ENCODE data around the gene OSBPL8.

The OSBPL8 gene

DNA sequence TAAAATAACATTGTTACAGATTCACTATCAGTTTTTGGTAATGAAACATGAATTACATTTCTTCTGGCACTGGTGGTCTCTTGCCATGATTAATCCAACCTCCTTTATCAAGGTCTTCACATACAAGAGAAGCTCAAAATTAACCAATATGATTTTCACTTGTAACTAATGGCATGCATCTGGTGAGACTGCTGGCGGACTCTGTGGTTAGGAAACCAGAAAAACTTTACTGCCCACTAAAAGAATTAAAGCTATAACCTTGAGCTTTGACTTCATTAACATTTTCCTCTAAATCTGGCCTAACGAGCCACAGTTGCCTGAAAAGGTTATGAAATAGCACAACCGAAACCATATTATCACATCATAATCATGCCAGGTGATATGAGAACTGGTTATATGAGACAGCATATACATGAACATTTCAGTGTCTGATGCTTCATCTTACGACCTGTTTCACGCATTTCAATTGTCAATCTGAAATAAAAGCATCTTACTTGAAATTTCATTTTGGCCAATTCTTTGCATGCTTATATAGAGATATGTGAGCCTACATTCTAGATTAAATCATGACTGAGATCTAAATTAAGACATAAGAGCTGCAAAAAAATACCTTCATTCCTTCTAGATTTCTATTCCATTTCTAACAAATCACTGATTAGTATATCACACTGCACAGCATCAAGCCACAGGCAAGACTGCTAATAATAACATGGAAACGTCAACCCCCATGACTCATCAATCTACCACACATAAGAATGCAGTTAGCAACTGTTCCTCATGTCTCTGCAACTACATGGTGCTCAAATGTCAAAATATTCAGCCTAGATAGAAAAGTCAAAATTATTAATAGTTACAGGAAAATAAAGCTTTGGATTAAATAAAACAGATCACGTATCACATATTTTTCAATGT is 89.3 kb downstream of the OSBPL8 start:
- no peak for DNase-seq (ENCODE audit: low read depth in 2 of 2)

DNA sequence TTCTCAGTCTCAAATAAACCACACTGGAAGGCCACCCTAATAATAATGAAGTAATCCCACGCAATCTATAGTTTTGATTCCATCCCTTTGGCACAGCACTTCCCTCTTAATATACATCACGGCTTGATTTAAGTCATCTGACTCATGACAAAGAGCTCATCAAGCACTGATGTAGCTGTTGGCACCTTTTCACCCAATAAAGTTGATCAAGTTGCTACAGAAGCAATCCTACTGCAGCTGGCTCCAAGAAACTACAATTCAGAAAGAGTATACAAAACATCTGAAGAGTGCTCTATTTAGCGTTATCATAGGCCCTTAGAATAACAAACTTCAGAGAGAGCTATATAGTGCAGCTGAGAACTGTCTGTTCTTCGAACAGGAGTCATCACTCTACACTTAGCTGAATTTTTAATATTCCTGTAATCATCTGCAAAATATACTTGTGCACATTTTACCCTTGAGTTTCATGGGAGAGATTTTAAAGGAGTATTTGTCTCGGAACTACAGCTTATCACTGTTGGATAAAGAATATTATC is 94.9 kb downstream of the OSBPL8 start:
- no peak for DNase-seq (ENCODE audit: low read depth in 2 of 2)

DNA sequence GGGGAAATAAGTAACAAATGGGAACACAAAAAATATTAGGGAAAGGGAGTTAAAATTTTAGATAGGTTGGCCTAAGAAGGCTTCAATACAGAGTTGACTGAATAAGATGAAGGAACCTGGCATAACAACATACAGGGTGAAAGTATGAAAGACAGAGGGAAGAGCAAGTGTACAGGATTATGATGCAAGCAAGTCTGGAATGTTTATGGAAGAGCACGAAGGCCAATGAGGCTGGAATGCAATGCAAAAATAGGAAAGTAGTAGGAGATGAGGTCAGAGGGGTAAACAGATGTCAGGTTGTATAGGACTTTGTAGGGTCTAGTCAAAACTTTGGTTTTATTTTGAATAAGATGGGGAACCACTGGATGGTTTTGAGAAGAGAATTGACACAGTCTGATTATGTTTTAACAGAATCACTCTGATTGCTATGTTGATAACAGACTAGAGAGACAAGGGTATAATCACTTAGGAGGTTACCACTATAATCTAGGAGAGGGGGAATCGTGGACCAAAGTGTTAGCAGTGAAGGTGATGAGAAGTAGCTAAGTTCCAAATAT is 96.8 kb downstream of the OSBPL8 start:
- DNase-seq (ENCODE audit: low read depth in 2 of 2), result no peak

DNA sequence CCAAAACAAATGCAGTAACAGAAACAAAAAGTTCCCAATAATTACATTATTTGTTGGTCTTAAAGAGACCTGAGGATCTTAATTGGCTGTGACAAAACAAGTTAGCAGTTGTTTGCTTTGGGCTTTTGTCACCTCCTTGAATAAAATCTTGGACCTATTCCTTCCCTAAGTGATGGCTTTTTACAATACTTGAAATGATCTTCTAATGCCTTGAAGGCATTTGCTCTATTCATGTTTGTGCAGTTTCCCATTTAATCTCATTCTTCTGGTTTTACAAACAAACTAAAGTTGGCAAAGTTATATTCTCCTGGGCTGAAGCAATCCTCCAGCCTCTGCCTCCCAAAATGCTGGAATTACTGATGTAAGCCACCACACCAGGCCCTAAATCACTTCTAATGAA is 98.8 kb downstream of the OSBPL8 start:
- no peak for DNase-seq (ENCODE audit: low read depth in 2 of 2)

DNA sequence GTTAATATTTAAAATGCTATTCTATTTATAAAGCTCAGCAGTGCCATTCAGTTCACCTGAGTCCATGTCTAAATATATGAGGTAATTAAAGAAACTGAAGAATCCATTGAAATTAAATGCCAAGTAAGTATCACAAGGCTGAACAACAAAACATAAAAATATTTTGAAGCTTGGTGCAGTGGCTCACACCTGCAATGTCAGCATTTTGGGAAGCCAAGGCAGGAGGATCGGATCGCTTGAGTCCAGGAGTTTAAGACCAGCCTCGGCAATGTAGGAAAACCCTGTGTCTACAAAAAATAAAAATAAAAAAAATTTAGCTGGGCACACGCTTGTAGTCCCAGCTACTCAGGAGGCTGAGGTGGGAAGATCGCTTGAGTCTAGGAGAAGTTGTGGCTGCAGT is 101.8 kb downstream of the OSBPL8 start:
- no peak for DNase-seq (ENCODE audit: low read depth in 2 of 2)

DNA sequence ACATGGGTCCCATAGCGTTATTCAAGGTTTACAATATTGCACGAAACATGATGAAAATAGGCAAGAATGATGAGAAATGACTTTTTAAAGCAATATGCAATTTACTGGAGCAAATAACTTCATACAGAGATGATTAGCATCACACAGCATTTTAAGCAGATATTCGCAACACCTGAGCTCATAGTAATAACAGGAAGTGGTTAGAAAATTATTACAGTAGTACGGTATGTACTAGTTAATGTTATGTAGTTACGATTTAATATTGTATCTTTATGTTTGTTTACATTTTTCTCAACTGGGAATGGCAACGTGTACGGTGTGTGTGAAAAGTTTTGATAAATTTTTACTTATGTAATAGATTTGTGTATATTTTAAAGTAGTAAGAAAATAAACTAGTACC is 102.6 kb downstream of the OSBPL8 start:
- DNase-seq (ENCODE audit: low read depth in 2 of 2), result no peak

DNA sequence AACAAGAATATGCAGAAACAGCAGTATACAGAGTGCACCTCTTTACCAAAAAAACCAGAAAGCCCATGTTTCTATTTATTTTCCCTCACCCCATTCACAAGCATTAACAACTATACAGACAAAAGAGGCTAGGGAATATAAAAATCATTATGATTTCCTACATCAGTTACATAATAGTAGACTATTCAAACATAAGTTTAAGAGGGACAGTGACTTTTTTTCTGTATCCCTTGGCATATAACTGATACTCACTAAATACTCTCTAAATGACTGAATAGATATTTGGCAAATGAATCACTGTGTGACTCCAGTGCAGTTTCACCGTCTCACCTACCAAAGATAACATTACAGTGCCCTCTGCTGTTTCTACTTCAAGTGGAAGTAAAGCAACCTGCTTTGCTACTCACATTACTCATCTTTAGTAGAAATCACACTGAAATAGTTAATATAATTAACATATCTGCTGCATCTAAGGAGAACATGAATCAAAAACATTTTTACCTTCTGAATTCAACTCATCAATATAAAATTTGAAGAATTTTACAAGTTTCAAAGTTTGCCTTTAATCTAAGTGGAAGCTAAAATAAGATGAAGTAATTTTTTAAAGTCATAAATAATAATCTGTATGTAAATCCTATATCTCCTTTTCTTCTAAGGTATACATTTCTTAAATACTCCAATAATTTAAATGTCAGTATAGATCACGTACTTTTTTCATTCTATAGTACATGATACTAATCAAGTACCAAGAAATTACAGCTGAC is 103.8 kb downstream of the OSBPL8 start:
- no peak for DNase-seq (ENCODE audit: low read depth in 2 of 2)

DNA sequence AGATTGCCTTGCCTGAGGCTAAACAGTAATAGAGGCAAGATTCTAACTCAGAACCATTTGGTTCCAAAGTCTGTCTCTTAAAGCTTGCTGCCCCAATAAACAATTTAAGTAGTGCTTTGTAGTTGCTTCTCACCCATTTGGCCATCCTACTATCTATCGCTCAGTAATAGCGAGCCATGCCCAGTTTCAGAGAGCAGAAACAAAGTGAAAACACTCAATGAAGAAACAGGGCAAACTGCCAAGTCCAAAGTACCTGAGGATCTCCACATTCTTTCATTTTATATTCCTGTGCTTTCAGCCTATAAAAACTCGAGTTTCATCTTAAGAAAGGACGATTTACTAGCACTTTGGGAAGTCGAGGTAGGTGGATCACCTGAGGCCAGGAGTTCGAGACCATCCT is 108.0 kb downstream of the OSBPL8 start:
- DNase-seq (ENCODE audit: low read depth in 2 of 2), result no peak

DNA sequence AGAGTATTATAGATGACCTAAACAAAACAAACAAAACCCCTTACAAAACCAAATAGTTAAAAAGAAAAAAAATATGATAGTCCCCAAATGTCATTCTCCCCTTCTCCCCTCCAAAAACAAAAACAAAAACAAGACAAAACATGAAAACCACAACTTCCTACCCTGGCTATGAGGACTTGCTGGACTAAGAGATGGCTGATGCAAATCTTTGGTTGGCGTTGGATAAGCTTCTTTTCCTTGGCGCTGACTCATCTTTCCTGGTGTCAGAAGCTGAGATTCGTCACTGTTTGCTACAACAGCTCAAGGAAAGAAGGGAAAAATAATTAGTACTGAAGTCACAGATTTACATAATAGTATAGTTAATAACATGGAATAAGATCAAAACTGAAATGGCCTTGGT is 108.9 kb downstream of the OSBPL8 start:
- DNase-seq (ENCODE audit: low read depth in 2 of 2), result no peak

DNA sequence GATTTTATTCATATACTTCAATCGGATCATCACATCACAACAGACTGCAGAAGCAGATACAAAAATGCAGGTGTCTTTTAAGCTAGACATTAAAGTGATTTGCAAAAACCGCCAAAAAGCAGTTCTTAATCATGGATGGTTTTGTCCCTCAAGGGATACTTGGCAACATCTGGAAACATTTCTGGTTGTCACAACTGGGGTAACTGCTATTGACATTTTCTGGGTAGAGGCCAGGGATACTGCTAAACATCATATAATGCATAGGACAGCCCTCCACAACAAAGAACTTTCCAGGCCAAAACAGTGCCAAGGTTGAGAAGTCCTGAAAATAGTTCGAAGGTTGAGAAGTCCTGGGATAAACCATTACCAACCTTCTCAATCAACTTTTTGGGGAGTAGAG is 109.6 kb downstream of the OSBPL8 start:
- DNase-seq (ENCODE audit: low read depth in 2 of 2), result no peak

DNA sequence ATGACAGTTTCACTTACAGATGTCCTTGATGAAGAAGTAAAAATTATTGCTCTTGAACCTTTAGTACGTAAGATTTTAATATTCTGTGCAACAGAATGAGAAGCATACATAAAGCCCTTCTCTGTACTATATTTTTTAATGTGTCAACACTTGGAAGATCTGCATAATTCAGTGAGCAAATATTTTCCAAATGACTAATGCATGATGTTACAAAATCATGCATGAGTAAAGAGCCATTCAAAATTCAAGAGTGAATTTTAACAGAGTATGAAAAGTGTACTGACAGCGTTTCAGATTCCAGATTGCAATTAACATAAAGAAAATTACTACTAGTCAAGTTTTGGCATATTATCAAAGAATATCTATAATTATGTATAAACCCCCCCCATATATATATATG is 110.0 kb downstream of the OSBPL8 start:
- DNase-seq (ENCODE audit: low read depth in 2 of 2), result no peak

DNA sequence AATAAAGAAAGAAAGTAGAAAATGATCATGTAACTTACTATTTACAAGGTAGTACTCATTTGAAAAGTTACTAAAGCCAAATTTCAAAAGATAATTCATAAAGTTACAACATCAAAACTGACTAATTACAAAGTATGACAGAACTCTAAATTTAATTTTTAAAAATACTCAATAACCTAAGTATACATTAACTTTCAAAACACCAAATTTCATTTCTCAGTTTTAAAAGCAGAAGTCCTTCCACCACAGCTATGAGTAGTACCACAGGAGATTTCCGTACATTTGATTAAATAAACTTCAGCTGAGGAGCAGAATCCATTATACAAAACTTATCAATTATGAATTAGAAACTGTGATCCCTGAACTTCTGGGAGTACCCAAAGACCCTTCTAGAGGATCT is 110.6 kb downstream of the OSBPL8 start:
- no peak for DNase-seq (ENCODE audit: low read depth in 2 of 2)

DNA sequence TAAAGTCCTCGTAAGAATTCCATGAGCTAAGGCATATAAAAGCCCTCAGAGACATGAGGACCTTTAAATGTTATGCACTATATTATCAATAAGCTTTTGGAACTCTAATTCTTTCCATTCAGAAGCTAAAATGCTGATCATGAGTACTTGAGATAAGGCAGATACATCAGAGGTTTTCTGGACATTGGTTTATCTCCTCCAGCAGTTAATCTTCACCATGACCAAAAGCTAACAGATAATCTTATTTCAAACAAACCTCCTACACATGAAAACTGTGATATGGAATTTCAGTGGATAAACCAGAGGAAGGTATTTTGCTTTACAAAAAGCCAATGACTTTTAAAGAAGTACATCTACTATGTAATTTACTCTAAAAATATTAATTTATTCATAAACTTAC is 113.5 kb downstream of the OSBPL8 start:
- no peak for DNase-seq (ENCODE audit: low read depth in 2 of 2)

DNA sequence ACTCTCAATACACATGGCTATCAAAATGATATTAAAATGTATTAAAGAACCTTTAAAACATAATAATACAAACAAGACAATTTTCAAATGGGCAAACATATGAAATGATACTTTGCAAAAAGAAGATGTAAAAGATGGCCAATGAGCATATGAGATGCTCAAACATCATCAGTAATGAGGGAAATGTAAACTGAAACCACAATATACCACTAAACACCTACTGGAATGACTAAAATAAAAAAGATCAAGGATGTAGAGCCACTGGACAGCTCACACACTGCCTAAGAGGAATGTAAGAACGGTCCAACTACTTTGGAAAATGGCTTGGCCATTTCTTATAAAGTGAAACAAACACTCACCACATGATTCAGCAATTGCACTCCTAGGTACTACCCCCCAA is 114.1 kb downstream of the OSBPL8 start:
- DNase-seq (ENCODE audit: low read depth in 2 of 2), result no peak

DNA sequence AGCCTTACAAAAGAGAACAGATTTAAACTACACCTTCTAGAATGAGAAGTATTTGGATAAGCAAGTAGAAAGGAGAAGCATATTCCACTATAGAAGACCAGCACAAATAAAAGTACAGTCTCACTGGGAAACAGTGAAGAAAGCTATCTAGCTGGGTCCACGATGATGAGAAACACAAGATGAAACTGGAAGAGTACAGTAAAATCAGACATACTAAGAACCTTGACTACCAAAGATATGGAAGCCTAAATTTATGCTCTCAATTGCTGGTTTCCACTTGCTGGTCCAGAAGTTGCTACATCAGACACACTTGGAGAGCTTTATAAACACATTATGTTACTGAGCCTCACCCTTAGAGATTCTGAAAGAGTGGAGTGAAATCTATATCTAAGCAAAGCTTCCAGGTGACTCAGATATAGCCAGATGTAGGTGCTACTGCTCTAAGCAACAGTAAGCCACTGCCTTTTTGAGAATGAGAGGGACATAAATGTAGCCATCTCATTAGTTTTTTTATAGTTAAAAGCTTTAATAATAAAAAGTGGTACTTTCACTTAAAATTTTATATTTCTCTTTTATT is 115.1 kb downstream of the OSBPL8 start:
- DNase-seq (ENCODE audit: low read depth in 2 of 2), result no peak

DNA sequence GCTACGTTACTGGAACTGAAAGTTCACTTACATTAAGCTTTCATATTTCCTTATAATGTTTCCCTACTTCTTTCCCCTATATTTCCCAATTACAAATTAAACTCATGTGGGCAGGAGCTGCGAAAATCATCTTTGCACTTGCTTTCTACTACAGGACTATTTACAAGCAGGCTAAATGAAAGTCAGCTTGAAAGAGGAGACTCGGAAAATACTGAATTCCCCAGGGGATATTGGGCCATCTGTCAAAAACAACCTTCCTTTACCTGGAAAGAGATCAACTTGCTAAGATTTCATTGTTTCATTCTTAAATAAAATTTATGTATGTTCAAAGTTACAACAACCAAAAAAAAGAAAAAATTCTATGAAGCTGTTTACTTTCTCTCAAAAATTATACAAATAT is 118.6 kb downstream of the OSBPL8 start:
- no peak for DNase-seq (ENCODE audit: low read depth in 2 of 2)

DNA sequence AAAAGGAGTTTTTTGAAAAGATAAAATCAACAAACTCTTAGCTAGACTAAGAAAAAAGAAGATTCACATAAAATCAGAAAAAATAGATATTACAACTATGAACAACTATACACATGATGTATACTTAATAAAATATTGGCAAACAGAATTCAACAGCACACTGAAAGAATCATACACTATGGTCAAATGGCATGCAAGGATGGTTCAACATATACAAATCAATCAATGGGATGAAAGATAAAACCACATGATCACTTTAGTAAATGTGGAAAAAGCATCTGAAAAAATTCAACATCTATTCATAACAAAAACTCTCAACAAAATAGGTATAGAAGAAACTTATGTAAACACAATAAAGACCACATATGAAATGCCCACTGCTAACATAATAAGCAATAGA is 126.8 kb downstream of the OSBPL8 start:
- DNase-seq (ENCODE audit: low read depth in 2 of 2), result no peak

DNA sequence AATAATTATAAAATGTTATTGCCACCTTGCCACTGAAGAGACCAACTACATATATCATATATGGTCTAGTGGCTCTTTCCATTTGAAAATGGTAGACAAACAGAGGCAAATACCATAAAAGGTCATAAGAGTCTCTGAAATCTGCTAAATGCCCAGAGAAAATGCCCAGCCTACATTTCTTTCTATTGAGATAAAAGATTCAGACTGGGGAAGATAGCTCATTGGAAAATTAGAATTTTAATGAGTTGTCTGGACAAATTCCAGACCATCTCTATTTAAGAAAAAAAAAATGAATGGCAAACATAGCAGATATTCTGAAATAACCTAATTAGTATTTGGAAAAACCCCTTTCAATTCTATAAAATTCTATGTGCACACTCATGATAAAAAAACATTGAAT is 131.5 kb downstream of the OSBPL8 start:
- no peak for DNase-seq (ENCODE audit: low read depth in 2 of 2)

DNA sequence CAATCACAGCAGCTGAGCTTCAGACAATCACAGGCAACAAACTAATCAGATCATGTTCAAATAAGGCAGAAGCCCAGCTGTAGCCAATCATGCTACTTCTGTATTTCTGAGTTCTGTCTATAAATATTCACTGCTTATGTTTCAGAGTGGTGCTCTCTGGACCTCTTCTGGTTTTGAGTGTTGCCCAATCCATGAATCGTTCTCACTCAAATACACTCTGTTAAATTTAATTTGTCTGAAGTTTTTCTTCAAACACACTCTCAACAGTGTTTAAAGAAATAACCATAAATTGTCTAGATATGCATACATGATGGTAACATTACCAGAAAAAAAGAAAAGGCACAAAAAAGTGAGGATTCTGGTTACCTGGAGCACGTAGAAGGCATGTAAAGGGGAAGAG is 133.4 kb downstream of the OSBPL8 start:
- no peak for DNase-seq (ENCODE audit: low read depth in 2 of 2)

DNA sequence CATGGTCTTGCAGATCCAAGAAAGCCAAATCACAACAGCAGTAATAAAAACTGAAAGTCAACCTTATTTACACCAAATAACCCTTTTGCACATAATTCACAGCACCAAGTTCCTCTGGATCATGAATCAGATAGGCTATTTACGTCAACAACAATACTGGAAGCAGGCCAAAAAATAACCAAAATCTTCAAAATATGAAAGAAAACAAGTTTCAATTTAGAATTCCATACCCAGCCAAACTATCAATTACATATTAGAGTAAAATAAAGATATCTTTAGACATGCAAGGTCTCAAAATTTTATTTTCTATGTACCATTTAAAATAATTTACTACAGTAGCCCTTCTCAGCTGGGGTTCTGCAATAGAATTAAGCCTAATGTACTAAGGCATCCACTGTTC is 134.6 kb downstream of the OSBPL8 start:
- no peak for DNase-seq (ENCODE audit: low read depth in 2 of 2)

DNA sequence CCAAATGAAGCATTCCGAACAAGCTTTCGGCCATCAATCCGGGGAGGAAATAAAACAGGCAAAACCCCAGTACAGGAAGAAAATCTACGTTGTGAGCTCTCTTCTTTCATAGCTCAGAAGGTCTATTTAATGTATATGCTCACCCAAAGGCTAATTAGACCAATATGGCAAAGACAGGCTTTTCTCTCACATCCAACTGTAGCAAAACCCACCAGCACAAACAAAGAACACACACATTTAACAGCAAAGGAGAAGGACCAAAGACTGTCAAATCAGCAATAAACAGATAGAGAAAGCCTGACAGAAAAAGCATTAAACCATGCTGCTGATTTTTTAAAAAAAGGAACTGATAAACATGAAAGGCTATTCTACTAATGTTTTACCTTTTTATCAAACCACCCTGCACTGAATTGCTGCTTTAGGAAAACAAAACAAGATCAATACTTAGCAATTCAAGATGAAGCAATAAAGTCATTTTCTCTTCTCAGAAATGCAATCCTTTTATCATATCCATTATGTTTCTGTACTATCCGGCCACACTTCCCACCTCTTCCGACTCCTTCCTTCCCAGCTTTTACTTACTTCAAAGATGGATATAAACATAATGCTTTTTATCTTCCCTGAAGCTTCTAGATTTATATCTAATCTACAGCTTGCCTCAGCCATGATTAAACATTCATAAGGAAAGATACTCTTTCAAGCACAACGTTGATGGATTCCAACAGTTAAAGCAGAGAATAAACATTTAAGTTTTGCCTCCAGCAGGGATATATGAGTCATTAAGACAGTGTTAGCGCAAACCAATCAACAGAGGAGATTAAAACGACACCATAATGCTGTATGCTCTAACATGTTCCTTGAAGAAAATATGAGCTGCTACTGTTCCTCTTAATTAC is 136.8 kb downstream of the OSBPL8 start:
- no peak for DNase-seq (ENCODE audit: low read depth in 2 of 2)
